Activated B cell treated with CpG ODN at 0.5 μM for 24 hours (primary cell): ENCODE measurements around the gene ABHD16A. TPM values are rescaled to one million over a fixed set of nuclear protein-coding genes. Genes with fewer than 3 reads are reported as not detected.
A peak's percentile ranks its signal among the peaks of the same experiment; 100 is the strongest.

Experiments used
- ATAC-seq: fragments of 200-7000 bp; cut with Tn5 transposase; one replicate; pipeline ENCODE4 v1.10.0; 2021; ENCODE audit warnings: low read depth, mild to moderate bottlenecking, moderate library complexity
- CTCF ChIA-PET: fragments of 350-600 bp; sonication (Branson Sonifier 250); formaldehyde crosslinking; loops from one replicate; lab custom pipeline; 2021; ENCODE audit warnings: antibody characterized with exemption; lab: Charles Lee
- POLR2A ChIA-PET: fragments of 350-600 bp; sonication (Branson Sonifier 250); formaldehyde crosslinking; loops from one replicate; lab custom pipeline; 2021; ENCODE audit warnings: antibody characterized with exemption; lab: Charles Lee
- DNase-seq: peaks from one replicate; pipeline ENCODE4 v3.0.0; 2022
- H3K27ac Mint-ChIP-seq: one replicate; pipeline ENCODE4 v1.8.0; 2020; ENCODE audit warnings: mixed read lengths
- H3K27me3 Mint-ChIP-seq: one replicate; pipeline ENCODE4 v1.8.0; 2021; ENCODE audit warnings: mixed read lengths
- H3K36me3 Mint-ChIP-seq: one replicate; pipeline ENCODE4 v1.8.0; 2021; ENCODE audit warnings: low read depth, mixed read lengths
- H3K4me1 Mint-ChIP-seq: one replicate; pipeline ENCODE4 v1.8.0; 2021; ENCODE audit warnings: mixed read lengths
- H3K4me3 Mint-ChIP-seq: one replicate; pipeline ENCODE4 v1.8.0; 2020; ENCODE audit warnings: mild to moderate bottlenecking, mixed read lengths
- H3K9me3 Mint-ChIP-seq: one replicate; pipeline ENCODE4 v1.8.0; 2020; ENCODE audit warnings: mixed read lengths
- intact Hi-C: fragments of 100-400 bp; cut with micrococcal nuclease; formaldehyde crosslinking; loops from one replicate; pipeline ENCODE4 v1.15.1; 2024
- total RNA-seq: library from RNA; stranded (reverse); gene quantifications from 2 replicates; pipeline ENCODE4 v1.2.3, GENCODE V29; 2022
- TF ChIP-seq, protein P1 (sequence below): fragments of 200-600 bp; IDR thresholded peaks from one replicate; pipeline ENCODE4 v1.8.0; 2022; ENCODE audit warnings: antibody characterized with exemption, mild to moderate bottlenecking

The ABHD16A gene
- total RNA-seq, 1 donor from 2014 or later = 59.1 TPM

DNA sequence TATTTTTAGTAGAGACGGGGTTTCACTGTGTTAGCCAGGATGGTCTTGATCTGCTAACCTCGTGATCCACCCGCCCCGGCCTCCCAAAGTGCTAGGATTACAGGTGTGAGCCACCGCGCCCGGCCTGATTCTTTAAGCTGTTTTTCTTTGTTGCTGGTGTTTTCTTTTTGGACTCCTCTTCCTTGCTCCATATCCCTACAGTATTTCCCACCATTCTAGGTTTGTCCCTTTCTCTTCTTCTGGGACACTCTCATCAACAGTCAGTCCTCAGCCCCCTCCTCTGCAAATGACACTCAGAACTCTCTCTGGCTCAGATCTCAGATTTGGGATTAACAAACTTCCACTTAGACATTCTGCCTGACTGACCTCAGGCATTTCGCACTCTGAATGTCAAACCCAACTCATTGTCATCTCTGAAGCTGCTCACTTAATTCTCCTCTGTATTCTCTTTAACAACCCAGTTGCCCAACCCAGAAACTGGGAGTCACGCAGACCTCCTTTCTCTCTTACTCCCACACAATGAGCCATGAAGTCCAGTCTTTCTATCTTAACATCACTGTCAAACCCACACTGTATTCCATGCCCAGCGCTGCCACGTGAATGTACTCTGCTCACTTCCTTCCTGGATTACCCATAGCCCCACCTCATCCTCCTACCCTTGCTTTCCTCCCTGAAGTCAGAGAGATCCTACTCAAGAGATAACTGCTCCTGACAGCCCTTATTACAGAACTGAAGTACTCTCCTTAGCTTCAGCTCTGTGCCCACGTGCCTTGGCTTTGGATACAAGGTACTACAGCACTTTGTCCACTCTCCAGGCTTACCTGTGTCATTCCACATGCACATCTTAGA lies 22.6 kb upstream of the ABHD16A start:
- ChIA-PET POLR2A (interaction anchor here (0.7 to 7.7 kb wide), 6 partner anchors 12 to 109 kb away, joined by 3 to 131 read pairs (median 21); partner anchors contain the start of genes ABHD16A, CLIC1, HSPA1A and HSPA1L), CTCF (interaction anchor here (1.1 kb wide), 1 partner anchor 174 kb away, joined by 3 read pairs; no protein-coding TSS in a partner anchor)
- peaks cover 60% of the 10 kb centered on the region for H3K4me1 Mint-ChIP-seq
- H3K27ac Mint-ChIP-seq = peak overlapping the region; percentile 95
- no peaks in the 10 kb centered on the region for H3K9me3 Mint-ChIP-seq
- no peak overlapping the region for H3K4me3 Mint-ChIP-seq
- H3K36me3 Mint-ChIP-seq = peaks cover 35% of the 10 kb centered on the region
- intact Hi-C loops = loop anchor here (2.0 kb wide), 1 partner anchor 45 kb away; the partner anchor contains the start of gene LY6G5C
- H3K27me3 Mint-ChIP-seq = no peaks in the 10 kb centered on the region
- ATAC-seq (no peak), DNase-seq (no peak)
- TF ChIP-seq, protein P1, sequence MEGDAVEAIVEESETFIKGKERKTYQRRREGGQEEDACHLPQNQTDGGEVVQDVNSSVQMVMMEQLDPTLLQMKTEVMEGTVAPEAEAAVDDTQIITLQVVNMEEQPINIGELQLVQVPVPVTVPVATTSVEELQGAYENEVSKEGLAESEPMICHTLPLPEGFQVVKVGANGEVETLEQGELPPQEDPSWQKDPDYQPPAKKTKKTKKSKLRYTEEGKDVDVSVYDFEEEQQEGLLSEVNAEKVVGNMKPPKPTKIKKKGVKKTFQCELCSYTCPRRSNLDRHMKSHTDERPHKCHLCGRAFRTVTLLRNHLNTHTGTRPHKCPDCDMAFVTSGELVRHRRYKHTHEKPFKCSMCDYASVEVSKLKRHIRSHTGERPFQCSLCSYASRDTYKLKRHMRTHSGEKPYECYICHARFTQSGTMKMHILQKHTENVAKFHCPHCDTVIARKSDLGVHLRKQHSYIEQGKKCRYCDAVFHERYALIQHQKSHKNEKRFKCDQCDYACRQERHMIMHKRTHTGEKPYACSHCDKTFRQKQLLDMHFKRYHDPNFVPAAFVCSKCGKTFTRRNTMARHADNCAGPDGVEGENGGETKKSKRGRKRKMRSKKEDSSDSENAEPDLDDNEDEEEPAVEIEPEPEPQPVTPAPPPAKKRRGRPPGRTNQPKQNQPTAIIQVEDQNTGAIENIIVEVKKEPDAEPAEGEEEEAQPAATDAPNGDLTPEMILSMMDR = no peak

DNA sequence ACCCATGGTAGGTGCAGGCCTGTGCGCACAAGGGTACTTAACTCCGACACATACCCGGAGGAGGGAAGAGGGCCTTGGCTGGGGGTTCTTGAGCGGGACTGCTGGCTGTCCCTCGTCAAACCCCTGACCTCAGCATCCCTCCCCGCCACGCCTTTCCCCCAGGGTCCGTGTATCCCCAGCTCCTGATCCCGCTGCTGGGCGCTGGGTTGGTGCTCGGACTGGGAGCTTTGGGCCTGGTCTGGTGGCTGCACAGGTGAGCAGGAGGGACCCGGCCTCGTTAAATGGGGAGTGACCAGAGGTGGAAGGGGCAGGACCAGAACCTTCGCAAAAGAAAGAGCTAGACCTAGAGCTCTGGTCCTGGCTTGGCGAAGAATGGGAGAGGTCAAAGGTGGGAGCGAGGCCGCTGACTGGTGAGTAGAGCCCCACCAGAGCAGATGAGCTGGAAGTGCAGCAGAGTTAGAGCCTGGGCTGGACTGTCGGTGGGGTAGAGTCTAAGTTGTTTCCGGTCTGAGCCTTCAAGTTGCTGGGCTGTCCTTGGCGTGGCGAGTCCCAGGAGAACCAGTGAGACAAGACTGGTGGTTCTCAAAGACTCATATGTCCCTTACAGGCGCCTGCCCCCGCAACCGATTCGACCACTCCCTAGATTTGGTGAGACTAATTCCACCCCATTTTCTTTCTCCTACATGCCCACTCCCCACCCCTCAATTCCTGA lies 21.0 kb upstream of the ABHD16A start:
- ATAC-seq (no peak), DNase-seq (no peak)
- no peak overlapping the region for H3K27ac Mint-ChIP-seq
- ChIA-PET CTCF (no interaction called here), POLR2A (interaction anchor here (0.5 to 7.7 kb wide), 6 partner anchors 14 to 1168 kb away, joined by 3 to 131 read pairs (median 4); partner anchors contain the start of genes ABHD16A, CLIC1, GPANK1 and MSH5)
- intact Hi-C loops = no loop called here
- H3K9me3 Mint-ChIP-seq = no peaks in the 10 kb centered on the region
- H3K4me3 Mint-ChIP-seq = no peak overlapping the region
- TF ChIP-seq, protein P1 = no peak
- peaks cover 47% of the 10 kb centered on the region for H3K4me1 Mint-ChIP-seq
- peaks cover 25% of the 10 kb centered on the region for H3K36me3 Mint-ChIP-seq
- no peaks in the 10 kb centered on the region for H3K27me3 Mint-ChIP-seq

DNA sequence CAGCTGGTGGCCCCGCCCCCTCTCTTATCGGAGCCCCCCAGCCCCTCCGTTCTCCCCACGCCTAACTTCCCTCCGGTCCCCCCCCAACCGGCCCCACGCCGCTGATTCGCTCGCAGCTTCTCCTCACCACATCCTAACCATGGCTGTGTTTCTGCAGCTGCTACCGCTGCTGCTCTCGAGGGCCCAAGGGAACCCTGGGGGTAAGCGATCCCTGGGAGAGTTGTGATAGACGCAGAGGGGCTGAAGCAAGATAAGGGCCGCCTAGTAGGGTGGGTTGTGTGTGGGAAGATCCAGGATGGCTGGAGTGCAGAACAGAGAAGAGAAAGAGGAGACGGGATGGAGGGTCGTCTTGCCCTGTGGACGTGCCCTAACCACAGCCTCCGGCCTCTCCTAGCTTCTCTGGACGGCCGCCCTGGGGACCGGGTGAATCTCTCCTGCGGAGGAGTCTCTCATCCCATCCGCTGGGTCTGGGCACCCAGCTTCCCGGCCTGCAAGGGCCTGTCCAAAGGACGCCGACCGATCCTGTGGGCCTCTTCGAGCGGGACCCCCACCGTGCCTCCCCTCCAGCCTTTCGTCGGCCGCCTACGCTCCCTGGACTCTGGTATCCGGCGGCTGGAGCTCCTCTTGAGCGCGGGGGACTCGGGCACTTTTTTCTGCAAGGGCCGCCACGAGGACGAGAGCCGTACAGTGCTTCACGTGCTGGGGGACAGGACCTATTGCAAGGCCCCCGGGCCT lies 20.3 kb upstream of the ABHD16A start, which contains the start of gene MPIG6B:
Gene MPIG6B (plus strand): TSS at position 129 of the 735 bp plus-strand sequence. CDS start 11 bp downstream, at position 140.
- Mint-ChIP-seq H3K27me3 (no peaks in the 10 kb centered on the region), H3K9me3 (no peaks in the 10 kb centered on the region), H3K36me3 (peaks cover 25% of the 10 kb centered on the region), H3K4me1 (peaks cover 40% of the 10 kb centered on the region), H3K4me3 (no peak within 1 kb of the TSS), H3K27ac (peak within 1 kb of the TSS; percentile 46)
- no peak for DNase-seq
- intact Hi-C loops = no loop called here
- CTCF ChIA-PET = interaction anchor here (0.8 to 1.7 kb wide), 2 partner anchors 46 to 106 kb away, joined by 3 to 4 read pairs; no protein-coding TSS in a partner anchor
- TF ChIP-seq, protein P1 = no peak
- POLR2A ChIA-PET = interaction anchor here (0.5 to 7.7 kb wide), 10 partner anchors 13 to 1168 kb away, joined by 3 to 131 read pairs (median 4); partner anchors contain the start of genes ABHD16A, CLIC1, GPANK1 and MSH5
- no peak for ATAC-seq

DNA sequence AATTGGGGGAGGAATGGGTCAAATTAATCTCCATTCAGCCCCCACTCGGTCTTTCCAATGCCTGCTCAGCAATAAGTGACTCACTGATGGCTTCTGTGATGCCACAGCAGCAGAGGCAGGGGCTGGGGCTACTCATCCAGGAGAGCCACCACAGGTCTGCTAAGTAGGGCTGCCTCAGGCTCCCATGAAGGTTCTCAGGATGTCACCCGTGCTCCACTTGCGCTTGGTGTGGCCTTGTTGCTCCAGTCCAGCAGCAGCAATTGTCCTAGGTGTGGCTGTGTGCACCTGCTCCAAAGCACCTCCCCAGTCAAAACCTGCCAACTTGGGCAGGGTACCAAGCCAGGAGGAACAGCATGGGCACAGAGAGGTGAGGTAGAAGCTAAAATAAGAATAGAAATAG lies 19.0 kb upstream of the ABHD16A start:
- Mint-ChIP-seq H3K4me3 (no peak overlapping the region), H3K36me3 (peaks cover 20% of the 10 kb centered on the region), H3K27me3 (no peaks in the 10 kb centered on the region), H3K27ac (no peak overlapping the region), H3K4me1 (peaks cover 28% of the 10 kb centered on the region), H3K9me3 (no peaks in the 10 kb centered on the region)
- DNase-seq = no peak
- ChIA-PET POLR2A (interaction anchor here (0.7 kb wide), 1 partner anchor 11 kb away, joined by 3 read pairs; no protein-coding TSS in a partner anchor), CTCF (interaction anchor here (1.7 kb wide), 1 partner anchor 107 kb away, joined by 3 read pairs; no protein-coding TSS in a partner anchor)
- TF ChIP-seq, protein P1 = no peak
- intact Hi-C loops = no loop called here
- no peak for ATAC-seq
